HCT116 (cell line): ENCODE results near the gene SLC17A8. TPM values are rescaled to one million over a fixed set of nuclear protein-coding genes. Genes with fewer than 3 reads are reported as not detected.

ENCODE experiments used
- ATAC-seq: fragments of 200-7000 bp; cut with Tn5 transposase; 2 replicates; pipeline ENCODE4 v1.9.1; 2020; ENCODE audit warnings: mild to moderate bottlenecking, moderate library complexity
- BruUV-seq: library from RNA; stranded (reverse); fragments of 400-500 nt; replicated peaks from 2 replicates; lab custom pipeline; 2021; lab: Mats Ljungman, UMichigan
- CTCF ChIA-PET: fragments of 300-600 bp; sonication (Branson Sonifier 250); formaldehyde crosslinking; loops from one replicate; lab custom pipeline; 2021; ENCODE audit warnings: antibody characterized with exemption; lab: Charles Lee
- POLR2A ChIA-PET: fragments of 300-600, 350-600 bp; sonication (Branson Sonifier 250); formaldehyde crosslinking; loops from one replicate; lab custom pipeline; 2021; ENCODE audit warnings: antibody characterized with exemption; lab: Charles Lee
- RAD21 ChIA-PET, 2 experiments: fragments of 300-600 bp; sonication (Branson Sonifier 250); formaldehyde crosslinking; loops; one replicate each; lab custom pipeline; 2023; ENCODE audit warnings: low total read pairs in 2 of 2; ENCODE audit not compliant: uncharacterized antibody in 2 of 2, unreplicated experiment in 2 of 2, low non-redundant PET in 1 of 2; lab: Charles Lee
- DNase-seq: peaks from one replicate; pipeline ENCODE4 v3.0.0-alpha.2; 2010; ENCODE audit warnings: low read depth, low spot score
- H2AFZ ChIP-seq: fragments of 200-600 bp; shearing (Covaris generic), sonication (generic); 2 replicates; pipeline ENCODE4 v1.6.1; 2017; ENCODE audit warnings: low read depth, mixed run types, mixed read lengths, antibody characterized with exemption, low read length; ENCODE audit not compliant: poor library complexity, severe bottlenecking
- H3K27ac ChIP-seq: 2 replicates; pipeline ENCODE4 v1.5.1; 2012; ENCODE audit warnings: low read depth, low read length
- H3K27me3 ChIP-seq: fragments of 200-600 bp; sonication (generic); 2 replicates; pipeline ENCODE4 v1.6.1; 2016; ENCODE audit warnings: mixed run types, low read length, mixed read lengths; ENCODE audit not compliant: insufficient read depth
- H3K36me3 ChIP-seq, 2 experiments: fragments of 200-500 bp in 1 of 2; fragments of 200-600 bp in 1 of 2; sonication (Bioruptor generic) in 1 of 2; sonication (generic) in 1 of 2; 2 replicates each; pipeline versions ENCODE4 v1.5.1 to v1.6.1; 2014 to 2016; ENCODE audit warnings: low read length in 2 of 2, inconsistent platforms in 1 of 2, mixed read lengths in 1 of 2, mixed run types in 1 of 2; ENCODE audit not compliant: insufficient read depth in 2 of 2, control insufficient read depth in 1 of 2
- H3K4me1 ChIP-seq, 2 experiments: fragments of 200-600 bp in 1 of 2; sonication (generic) in 1 of 2; 2 replicates each; pipeline versions ENCODE4 v1.5.1 to v1.6.1; 2012 to 2017; ENCODE audit warnings: low read length in 2 of 2, inconsistent platforms in 1 of 2, mild to moderate bottlenecking in 1 of 2, mixed read lengths in 1 of 2, mixed run types in 1 of 2, moderate library complexity in 1 of 2; ENCODE audit not compliant: insufficient read depth in 2 of 2, control insufficient read depth in 1 of 2
- H3K4me2 ChIP-seq: fragments of 200-600 bp; sonication (generic); 2 replicates; pipeline ENCODE4 v1.6.1; 2017; ENCODE audit warnings: mixed run types, low read length, mixed read lengths
- H3K4me3 ChIP-seq, 2 experiments: fragments of 200-600 bp in 1 of 2; sonication (generic) in 1 of 2; replicated peaks in 1 of 2; 2 replicates each; pipeline ENCODE4 v1.5.1; 2011 to 2016; ENCODE audit warnings: low read length in 2 of 2, control low read depth in 1 of 2, low read depth in 1 of 2, mild to moderate bottlenecking in 1 of 2, mixed read lengths in 1 of 2, mixed run types in 1 of 2
- H3K79me2 ChIP-seq: fragments of 200-600 bp; sonication (generic); 2 replicates; pipeline ENCODE4 v1.6.1; 2017; ENCODE audit warnings: mild to moderate bottlenecking, mixed run types, low read length, moderate library complexity, mixed read lengths; ENCODE audit not compliant: insufficient read depth
- H3K9ac ChIP-seq: fragments of 200-600 bp; sonication (generic); 2 replicates; pipeline ENCODE4 v1.6.1; 2016; ENCODE audit warnings: low read length, mixed read lengths
- H3K9me2 ChIP-seq: fragments of 200-600 bp; sonication (generic), shearing (Covaris generic); 2 replicates; pipeline ENCODE4 v1.6.1; 2017; ENCODE audit warnings: mixed run types, mild to moderate bottlenecking, moderate library complexity; ENCODE audit not compliant: insufficient read depth
- H3K9me3 ChIP-seq, 2 experiments: fragments of 200-500 bp in 1 of 2; fragments of 200-600 bp in 1 of 2; sonication (Bioruptor generic) in 1 of 2; sonication (generic) in 1 of 2; 2 replicates each; pipeline ENCODE4 v1.6.1; 2014 to 2017; ENCODE audit warnings: low read length in 2 of 2, mixed read lengths in 2 of 2, inconsistent platforms in 1 of 2, low read depth in 1 of 2, mild to moderate bottlenecking in 1 of 2, mixed run types in 1 of 2, moderate library complexity in 1 of 2; ENCODE audit not compliant: control insufficient read depth in 1 of 2, insufficient read depth in 1 of 2
- H4K20me1 ChIP-seq: fragments of 200-600 bp; sonication (generic), shearing (Covaris generic); 2 replicates; pipeline ENCODE4 v1.6.1; 2017; ENCODE audit warnings: mixed run types, mild to moderate bottlenecking, moderate library complexity; ENCODE audit not compliant: insufficient read depth
- CBX3 ChIP-seq: IDR thresholded peaks from 2 replicates; pipeline ENCODE4 v1.6.1; 2012; ENCODE audit warnings: low read depth
- EGR1 ChIP-seq: IDR thresholded peaks from 2 replicates; pipeline ENCODE4 v1.6.1; 2012; ENCODE audit warnings: low read depth
- ELF1 ChIP-seq: IDR thresholded peaks from 2 replicates; pipeline ENCODE4 v1.6.1; 2012; ENCODE audit warnings: low read depth, borderline replicate concordance
- SIN3A ChIP-seq: IDR thresholded peaks from 2 replicates; pipeline ENCODE4 v1.6.1; 2012; ENCODE audit warnings: low read depth
- TCF7L2 ChIP-seq: IDR thresholded peaks from 2 replicates; pipeline ENCODE4 v1.7.0; 2011; ENCODE audit warnings: borderline replicate concordance, inconsistent platforms; ENCODE audit not compliant: insufficient read depth, insufficient read length; ENCODE audit errors: extremely low read depth
- YY1 ChIP-seq: IDR thresholded peaks from 2 replicates; pipeline ENCODE4 v1.6.1; 2011; ENCODE audit warnings: low read length, low read depth, moderate library complexity, mild to moderate bottlenecking; ENCODE audit not compliant: insufficient replicate concordance; ENCODE audit errors: extremely low read depth
- ZNF274 ChIP-seq: fragments of 200-500 bp; sonication (Bioruptor generic); IDR thresholded peaks from 2 replicates; pipeline ENCODE4 v1.6.1; 2014; ENCODE audit warnings: mild to moderate bottlenecking, low read depth, low read length, inconsistent platforms
- intact Hi-C: fragments of 100-400 bp; cut with micrococcal nuclease; formaldehyde crosslinking; loops from 2 replicates; pipeline ENCODE4 v1.10.0; 2022
- total RNA-seq: library from RNA; stranded (reverse); gene quantifications from one replicate; pipeline ENCODE4 v1.2.1, GENCODE V29; 2021; ENCODE audit not compliant: unreplicated experiment
- TF ChIP-seq, protein P1 (sequence below): IDR thresholded peaks from 2 replicates; pipeline ENCODE4 v1.6.1; 2011; ENCODE audit warnings: mild to moderate bottlenecking, low read length, moderate library complexity; ENCODE audit not compliant: insufficient replicate concordance; ENCODE audit errors: extremely low read depth
- TF ChIP-seq, protein P2 (sequence below): IDR thresholded peaks from 2 replicates; pipeline ENCODE4 v1.6.1; 2012; ENCODE audit warnings: low read depth

Gene SLC17A8
- total RNA-seq, 1 experiment from 2014 or later, result not detected

GRCh38 chr12:100402763-100403162 lies 45.9 kb downstream of the SLC17A8 start:
- H3K36me3 ChIP-seq, result no peaks in the 10 kb centered on the region
- DNase-seq, result no peak
- H3K27ac ChIP-seq, result no peak overlapping the region
- no TSS peak for BruUV-seq
- H3K9me2 ChIP-seq, result no peaks in the 10 kb centered on the region
- H2AFZ ChIP-seq, result no peak overlapping the region
- H3K9me3 ChIP-seq, result no peaks in the 10 kb centered on the region
- intact Hi-C loops, result loop anchor here (10.0 kb wide), 2 partner anchors 168 to 288 kb away; no protein-coding TSS in a partner anchor
- H3K4me1 ChIP-seq, result peaks cover 3 to 5% of the 10 kb centered on the region in 2 experiments; a peak in 3 of 4 replicates
- no peak overlapping the region for H3K4me3 ChIP-seq
- H3K79me2 ChIP-seq, result no peaks in the 10 kb centered on the region
- no peak overlapping the region for H3K9ac ChIP-seq
- ATAC-seq, result no peak
- TF ChIP-seq CBX3 (no peak), TCF7L2 (no peak), YY1 (no peak), ELF1 (no peak), EGR1 (no peak), SIN3A (no peak), ZNF274 (no peak)
- TF ChIP-seq, protein P1, sequence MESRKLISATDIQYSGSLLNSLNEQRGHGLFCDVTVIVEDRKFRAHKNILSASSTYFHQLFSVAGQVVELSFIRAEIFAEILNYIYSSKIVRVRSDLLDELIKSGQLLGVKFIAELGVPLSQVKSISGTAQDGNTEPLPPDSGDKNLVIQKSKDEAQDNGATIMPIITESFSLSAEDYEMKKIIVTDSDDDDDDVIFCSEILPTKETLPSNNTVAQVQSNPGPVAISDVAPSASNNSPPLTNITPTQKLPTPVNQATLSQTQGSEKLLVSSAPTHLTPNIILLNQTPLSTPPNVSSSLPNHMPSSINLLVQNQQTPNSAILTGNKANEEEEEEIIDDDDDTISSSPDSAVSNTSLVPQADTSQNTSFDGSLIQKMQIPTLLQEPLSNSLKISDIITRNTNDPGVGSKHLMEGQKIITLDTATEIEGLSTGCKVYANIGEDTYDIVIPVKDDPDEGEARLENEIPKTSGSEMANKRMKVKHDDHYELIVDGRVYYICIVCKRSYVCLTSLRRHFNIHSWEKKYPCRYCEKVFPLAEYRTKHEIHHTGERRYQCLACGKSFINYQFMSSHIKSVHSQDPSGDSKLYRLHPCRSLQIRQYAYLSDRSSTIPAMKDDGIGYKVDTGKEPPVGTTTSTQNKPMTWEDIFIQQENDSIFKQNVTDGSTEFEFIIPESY, result no peak
- TF ChIP-seq, protein P2, sequence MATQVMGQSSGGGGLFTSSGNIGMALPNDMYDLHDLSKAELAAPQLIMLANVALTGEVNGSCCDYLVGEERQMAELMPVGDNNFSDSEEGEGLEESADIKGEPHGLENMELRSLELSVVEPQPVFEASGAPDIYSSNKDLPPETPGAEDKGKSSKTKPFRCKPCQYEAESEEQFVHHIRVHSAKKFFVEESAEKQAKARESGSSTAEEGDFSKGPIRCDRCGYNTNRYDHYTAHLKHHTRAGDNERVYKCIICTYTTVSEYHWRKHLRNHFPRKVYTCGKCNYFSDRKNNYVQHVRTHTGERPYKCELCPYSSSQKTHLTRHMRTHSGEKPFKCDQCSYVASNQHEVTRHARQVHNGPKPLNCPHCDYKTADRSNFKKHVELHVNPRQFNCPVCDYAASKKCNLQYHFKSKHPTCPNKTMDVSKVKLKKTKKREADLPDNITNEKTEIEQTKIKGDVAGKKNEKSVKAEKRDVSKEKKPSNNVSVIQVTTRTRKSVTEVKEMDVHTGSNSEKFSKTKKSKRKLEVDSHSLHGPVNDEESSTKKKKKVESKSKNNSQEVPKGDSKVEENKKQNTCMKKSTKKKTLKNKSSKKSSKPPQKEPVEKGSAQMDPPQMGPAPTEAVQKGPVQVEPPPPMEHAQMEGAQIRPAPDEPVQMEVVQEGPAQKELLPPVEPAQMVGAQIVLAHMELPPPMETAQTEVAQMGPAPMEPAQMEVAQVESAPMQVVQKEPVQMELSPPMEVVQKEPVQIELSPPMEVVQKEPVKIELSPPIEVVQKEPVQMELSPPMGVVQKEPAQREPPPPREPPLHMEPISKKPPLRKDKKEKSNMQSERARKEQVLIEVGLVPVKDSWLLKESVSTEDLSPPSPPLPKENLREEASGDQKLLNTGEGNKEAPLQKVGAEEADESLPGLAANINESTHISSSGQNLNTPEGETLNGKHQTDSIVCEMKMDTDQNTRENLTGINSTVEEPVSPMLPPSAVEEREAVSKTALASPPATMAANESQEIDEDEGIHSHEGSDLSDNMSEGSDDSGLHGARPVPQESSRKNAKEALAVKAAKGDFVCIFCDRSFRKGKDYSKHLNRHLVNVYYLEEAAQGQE, result no peak
- no peak overlapping the region for H3K4me2 ChIP-seq
- ChIA-PET CTCF (no interaction called here), POLR2A (no interaction called here), RAD21 (no interaction called here)
- no peaks in the 10 kb centered on the region for H3K27me3 ChIP-seq
- no peaks in the 10 kb centered on the region for H4K20me1 ChIP-seq
